ENCODE results near the gene CIAO1.

CIAO1 gene

DNA sequence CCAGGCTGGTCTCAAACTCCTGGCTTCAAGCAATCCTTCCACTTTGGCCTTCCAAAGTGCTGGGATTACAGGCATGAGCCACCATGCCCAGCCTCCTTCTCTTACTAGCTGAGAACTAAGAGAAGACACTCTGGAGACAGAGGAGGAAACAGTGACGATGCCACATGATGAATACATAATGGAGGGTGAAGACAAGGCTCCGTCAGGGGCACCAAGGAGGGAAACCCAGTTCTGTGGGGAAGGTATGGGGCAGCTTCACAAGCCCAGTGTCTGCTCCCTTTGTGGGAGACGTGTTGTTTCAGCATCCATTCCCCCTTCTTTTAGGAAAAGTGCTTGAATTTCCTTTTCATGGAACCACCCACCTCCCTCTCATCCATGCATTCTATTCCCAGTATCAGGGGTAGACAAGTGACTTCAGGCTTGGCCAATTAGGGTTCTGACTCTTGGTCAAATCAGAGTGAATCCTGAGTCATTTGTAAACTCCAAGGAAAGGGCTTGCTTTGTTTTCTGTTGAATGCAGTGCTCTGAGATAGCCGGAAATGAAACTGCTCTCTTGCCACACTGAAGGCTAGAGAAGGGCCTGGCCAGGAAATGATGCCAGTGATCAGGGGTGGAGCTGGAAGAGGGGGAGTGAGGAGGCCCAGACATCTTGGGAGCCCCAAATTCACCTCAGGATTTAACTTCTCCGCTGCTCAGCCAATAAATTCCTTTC is 24.0 kb upstream of the CIAO1 start:
- TF ChIP-seq RAD21 (IDR thresholded peaks at IDR 0.05; ENCODE audit: low read depth) = no peak
- TF ChIP-seq YY1 (IDR thresholded peaks at IDR 0.05; ENCODE audit: low read depth) = no peak
- no peak for TF ChIP-seq TEAD4 (IDR thresholded peaks at IDR 0.05)
- TF ChIP-seq TAF1 (IDR thresholded peaks at IDR 0.05; ENCODE audit: low read depth) = no peak
- TF ChIP-seq CREB1 (IDR thresholded peaks at IDR 0.05; ENCODE audit: low read depth) = no peak
- TF ChIP-seq, protein P1, sequence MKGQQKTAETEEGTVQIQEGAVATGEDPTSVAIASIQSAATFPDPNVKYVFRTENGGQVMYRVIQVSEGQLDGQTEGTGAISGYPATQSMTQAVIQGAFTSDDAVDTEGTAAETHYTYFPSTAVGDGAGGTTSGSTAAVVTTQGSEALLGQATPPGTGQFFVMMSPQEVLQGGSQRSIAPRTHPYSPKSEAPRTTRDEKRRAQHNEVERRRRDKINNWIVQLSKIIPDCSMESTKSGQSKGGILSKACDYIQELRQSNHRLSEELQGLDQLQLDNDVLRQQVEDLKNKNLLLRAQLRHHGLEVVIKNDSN (IDR thresholded peaks at IDR 0.05) = no peak
- TF ChIP-seq, protein P2, sequence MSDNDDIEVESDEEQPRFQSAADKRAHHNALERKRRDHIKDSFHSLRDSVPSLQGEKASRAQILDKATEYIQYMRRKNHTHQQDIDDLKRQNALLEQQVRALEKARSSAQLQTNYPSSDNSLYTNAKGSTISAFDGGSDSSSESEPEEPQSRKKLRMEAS (IDR thresholded peaks at IDR 0.05) = no peak
- no peak for TF ChIP-seq EGR1 (IDR thresholded peaks at IDR 0.05)
- no peak for TF ChIP-seq FOXM1 (IDR thresholded peaks at IDR 0.05; ENCODE audit: borderline replicate concordance, low read depth)
- no peak for TF ChIP-seq TCF12 (IDR thresholded peaks at IDR 0.05; ENCODE audit: low read depth)
- no peak for TF ChIP-seq NFIC (IDR thresholded peaks at IDR 0.05)
- TF ChIP-seq, protein P3, sequence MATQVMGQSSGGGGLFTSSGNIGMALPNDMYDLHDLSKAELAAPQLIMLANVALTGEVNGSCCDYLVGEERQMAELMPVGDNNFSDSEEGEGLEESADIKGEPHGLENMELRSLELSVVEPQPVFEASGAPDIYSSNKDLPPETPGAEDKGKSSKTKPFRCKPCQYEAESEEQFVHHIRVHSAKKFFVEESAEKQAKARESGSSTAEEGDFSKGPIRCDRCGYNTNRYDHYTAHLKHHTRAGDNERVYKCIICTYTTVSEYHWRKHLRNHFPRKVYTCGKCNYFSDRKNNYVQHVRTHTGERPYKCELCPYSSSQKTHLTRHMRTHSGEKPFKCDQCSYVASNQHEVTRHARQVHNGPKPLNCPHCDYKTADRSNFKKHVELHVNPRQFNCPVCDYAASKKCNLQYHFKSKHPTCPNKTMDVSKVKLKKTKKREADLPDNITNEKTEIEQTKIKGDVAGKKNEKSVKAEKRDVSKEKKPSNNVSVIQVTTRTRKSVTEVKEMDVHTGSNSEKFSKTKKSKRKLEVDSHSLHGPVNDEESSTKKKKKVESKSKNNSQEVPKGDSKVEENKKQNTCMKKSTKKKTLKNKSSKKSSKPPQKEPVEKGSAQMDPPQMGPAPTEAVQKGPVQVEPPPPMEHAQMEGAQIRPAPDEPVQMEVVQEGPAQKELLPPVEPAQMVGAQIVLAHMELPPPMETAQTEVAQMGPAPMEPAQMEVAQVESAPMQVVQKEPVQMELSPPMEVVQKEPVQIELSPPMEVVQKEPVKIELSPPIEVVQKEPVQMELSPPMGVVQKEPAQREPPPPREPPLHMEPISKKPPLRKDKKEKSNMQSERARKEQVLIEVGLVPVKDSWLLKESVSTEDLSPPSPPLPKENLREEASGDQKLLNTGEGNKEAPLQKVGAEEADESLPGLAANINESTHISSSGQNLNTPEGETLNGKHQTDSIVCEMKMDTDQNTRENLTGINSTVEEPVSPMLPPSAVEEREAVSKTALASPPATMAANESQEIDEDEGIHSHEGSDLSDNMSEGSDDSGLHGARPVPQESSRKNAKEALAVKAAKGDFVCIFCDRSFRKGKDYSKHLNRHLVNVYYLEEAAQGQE (IDR thresholded peaks at IDR 0.05; ENCODE audit: low read depth) = no peak
- TF ChIP-seq CEBPB (IDR thresholded peaks at IDR 0.05) = no peak
- no peak for TF ChIP-seq EP300 (IDR thresholded peaks at IDR 0.05; ENCODE audit: borderline replicate concordance)
- TF ChIP-seq ZBTB7A (IDR thresholded peaks at IDR 0.05; ENCODE audit: low read depth) = no peak

DNA sequence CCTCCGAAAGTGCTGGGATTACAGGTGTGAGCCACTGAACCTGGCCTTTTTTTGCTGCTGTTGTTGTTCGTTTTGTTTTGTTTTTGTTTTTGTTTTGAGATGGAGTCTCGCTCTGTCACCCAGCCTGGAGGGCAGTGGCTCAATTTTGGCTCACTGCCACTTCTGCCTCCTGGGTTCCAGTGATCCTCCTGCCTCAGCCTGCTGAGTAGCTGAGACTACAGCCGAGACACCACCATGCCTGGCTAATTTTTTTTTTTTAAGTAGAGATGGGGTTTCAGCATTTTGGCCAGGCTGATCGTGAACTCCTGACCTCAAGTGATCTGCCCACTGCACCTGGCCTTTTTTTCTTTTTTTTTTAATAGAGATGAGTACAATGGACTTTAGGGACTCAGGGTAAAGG is 22.2 kb upstream of the CIAO1 start:
- TF ChIP-seq CEBPB (IDR thresholded peaks at IDR 0.05) = no peak
- TF ChIP-seq, protein P3 (IDR thresholded peaks at IDR 0.05; ENCODE audit: low read depth) = no peak
- TF ChIP-seq FOXM1 (IDR thresholded peaks at IDR 0.05; ENCODE audit: borderline replicate concordance, low read depth) = no peak
- no peak for TF ChIP-seq TEAD4 (IDR thresholded peaks at IDR 0.05)
- no peak for TF ChIP-seq EP300 (IDR thresholded peaks at IDR 0.05; ENCODE audit: borderline replicate concordance)

DNA sequence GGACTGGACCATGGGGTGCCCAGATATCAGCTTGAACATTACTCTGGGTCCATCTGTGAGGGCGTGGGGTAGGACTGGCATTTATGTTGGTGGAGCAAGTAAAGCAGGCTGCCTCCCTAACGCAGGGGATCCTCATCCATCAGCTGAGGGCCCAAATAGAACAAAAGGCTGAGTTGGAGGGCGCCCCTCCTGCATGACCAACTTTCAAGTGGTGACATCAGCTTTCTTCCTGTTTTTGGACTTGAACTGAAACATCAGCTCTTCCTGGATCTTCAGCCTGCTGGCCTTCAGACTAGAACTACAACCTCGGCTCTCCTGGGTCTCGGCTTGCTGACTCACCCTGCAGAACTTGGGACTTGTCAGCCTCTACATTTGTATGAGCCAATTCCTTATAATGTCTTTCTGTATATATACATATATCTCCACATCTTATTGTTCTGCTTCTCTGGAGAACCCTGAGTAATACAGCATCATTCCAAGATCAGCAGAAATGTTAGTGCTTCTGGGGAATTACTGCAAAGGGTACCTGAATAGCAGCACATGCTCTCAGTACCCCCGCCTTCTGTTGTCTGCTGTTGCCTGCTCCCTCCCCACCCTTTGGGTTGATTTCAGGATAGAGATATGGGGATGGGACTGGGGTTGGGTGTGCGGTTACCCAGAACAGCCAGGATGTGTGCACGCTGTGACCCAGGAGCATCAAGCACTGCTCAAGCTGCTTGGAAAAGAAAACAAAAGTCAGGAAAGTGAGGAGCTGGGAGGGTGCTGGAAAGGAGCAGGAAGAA is 20.2 kb upstream of the CIAO1 start:
- TF ChIP-seq FOXM1 (IDR thresholded peaks at IDR 0.05; ENCODE audit: borderline replicate concordance, low read depth) = no peak
- no peak for TF ChIP-seq TAF1 (IDR thresholded peaks at IDR 0.05; ENCODE audit: low read depth)
- no peak for TF ChIP-seq NFIC (IDR thresholded peaks at IDR 0.05)
- TF ChIP-seq EGR1 (IDR thresholded peaks at IDR 0.05) = no peak
- TF ChIP-seq, protein P3 (IDR thresholded peaks at IDR 0.05; ENCODE audit: low read depth) = no peak
- TF ChIP-seq ZBTB7A (IDR thresholded peaks at IDR 0.05; ENCODE audit: low read depth) = no peak
- no peak for TF ChIP-seq CREB1 (IDR thresholded peaks at IDR 0.05; ENCODE audit: low read depth)
- TF ChIP-seq TCF12 (IDR thresholded peaks at IDR 0.05; ENCODE audit: low read depth) = no peak
- TF ChIP-seq, protein P2 (IDR thresholded peaks at IDR 0.05) = no peak
- TF ChIP-seq RAD21 (IDR thresholded peaks at IDR 0.05; ENCODE audit: low read depth) = no peak
- TF ChIP-seq TEAD4 (IDR thresholded peaks at IDR 0.05) = no peak

DNA sequence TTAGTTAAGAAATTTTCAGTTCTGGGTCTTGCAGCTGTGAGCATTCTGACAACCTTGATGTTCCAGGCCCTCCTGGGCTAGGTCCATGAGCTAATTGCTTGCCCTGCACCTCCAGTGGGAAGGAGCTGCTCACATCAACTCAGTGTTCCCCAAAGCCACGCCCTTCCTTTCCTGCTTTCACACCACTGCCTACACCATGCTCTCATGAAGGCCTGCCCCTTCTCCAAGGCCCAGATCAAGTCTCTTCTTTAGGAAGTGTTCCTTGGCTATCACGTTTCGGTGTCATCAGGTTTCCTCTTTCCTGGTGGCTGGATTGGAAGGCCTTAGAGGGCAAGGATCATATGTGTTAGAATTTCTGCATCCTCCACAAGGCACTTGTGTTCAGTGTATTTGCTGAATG is 19.0 kb upstream of the CIAO1 start:
- TF ChIP-seq EGR1 (IDR thresholded peaks at IDR 0.05) (no peak), TEAD4 (IDR thresholded peaks at IDR 0.05) (no peak), CEBPB (IDR thresholded peaks at IDR 0.05) (no peak), EP300 (IDR thresholded peaks at IDR 0.05; ENCODE audit: borderline replicate concordance) (no peak), CREB1 (IDR thresholded peaks at IDR 0.05; ENCODE audit: low read depth) (no peak), NFIC (IDR thresholded peaks at IDR 0.05) (no peak), FOXM1 (IDR thresholded peaks at IDR 0.05; ENCODE audit: borderline replicate concordance, low read depth) (no peak), TAF1 (IDR thresholded peaks at IDR 0.05; ENCODE audit: low read depth) (no peak), RAD21 (IDR thresholded peaks at IDR 0.05; ENCODE audit: low read depth) (no peak), TCF12 (IDR thresholded peaks at IDR 0.05; ENCODE audit: low read depth) (no peak)
- TF ChIP-seq, protein P3 (IDR thresholded peaks at IDR 0.05; ENCODE audit: low read depth) = no peak
- TF ChIP-seq, protein P2 (IDR thresholded peaks at IDR 0.05) = no peak
- TF ChIP-seq, protein P1 (IDR thresholded peaks at IDR 0.05) = no peak

Data from Ishikawa (cell line).